ENCODE results near the gene ABI2.
"Not testable (repeated sequence)": the region's sequence is repeated elsewhere in the genome, so short reads cannot be mapped to it uniquely, and the experiment has no call there.

Gene ABI2

DNA sequence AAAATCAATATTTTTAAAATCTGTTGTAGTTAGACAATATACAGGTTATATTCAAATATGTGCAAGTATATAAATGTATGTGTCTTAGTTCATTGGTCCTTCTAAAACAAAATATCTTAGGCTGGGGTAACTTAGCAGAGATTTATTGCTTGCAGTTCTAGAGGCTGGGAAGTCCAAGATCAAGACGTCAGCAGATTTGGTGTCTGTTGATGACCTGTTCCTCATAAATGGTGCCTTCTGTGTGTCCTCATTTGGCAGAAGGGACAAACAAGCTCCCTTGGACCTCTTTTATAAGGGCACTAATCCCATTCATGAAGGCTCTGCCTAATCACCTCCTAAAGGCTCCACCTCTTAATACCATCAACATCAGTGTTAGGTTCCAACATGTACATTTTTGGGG, 31.3 kb downstream of the ABI2 start:
- DNase-seq: no peak

- DNase-seq: peak in 2 of 3 experiments; percentile 34 to 75
These were observed 32.7 kb downstream of the ABI2 start for GRCh38 chr2:203360833-203361430.

- no peak for DNase-seq
These were observed 33.3 kb downstream of the ABI2 start for GRCh38 chr2:203361495-203361894.

DNA sequence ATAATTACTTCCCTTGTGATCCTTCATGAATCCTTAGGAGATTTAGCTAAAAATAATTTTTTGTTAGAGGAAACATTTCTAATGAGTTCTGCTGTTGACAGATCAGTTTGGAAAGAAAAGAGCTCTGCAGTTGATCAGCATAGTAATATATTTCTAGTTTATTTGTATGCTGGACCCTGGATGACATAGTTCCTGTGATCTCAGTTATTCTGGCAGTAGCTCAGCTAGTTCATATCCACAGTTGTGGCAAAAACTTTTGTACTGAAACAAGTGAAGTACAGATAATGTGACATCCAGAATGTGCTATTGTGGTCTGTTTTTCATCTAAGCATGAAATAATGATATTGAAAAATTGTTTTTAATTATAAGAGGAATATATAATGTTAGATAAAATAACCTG, 33.7 kb downstream of the ABI2 start:
- no peak for DNase-seq

DNA sequence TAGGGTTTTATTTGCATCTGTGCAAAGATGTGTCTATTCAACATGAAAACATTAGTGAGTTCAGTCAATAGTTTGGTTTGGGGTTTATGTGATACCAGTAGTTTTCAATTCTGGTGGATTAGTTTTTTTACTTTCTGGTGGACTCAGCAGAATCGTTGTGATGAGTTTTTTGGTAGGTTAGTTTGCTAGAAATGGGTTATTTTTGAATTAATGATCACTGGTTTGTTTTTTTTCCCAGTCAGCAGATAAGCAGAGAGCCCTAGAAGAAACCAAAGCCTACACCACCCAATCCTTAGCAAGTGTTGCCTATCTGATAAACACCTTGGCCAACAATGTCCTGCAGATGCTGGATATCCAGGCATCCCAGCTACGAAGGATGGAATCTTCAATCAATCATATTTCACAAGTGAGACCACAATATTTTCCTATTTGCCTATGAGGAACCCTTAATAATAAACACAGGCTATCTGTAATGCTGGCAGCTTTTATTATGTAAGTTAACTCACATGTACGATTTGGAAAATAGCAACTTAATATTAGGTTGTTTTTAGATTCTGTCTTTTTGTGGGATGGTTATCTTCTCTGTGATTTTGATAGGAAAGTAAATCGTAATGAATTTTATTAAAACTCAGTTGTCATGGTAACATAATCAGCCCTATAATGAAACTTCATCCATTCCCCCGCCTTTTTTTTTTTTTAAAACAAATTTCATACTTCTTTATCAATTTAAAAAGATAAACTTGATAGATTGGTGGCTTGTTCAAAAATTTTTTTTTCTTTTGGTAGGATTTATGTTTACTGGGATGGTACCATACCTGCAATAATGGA, 38.7 kb downstream of the ABI2 start:
- DNase-seq: no peak

GRCh38 chr2:203372706-203373105, 44.5 kb downstream of the ABI2 start:
- not testable (repeated sequence) for DNase-seq

DNA sequence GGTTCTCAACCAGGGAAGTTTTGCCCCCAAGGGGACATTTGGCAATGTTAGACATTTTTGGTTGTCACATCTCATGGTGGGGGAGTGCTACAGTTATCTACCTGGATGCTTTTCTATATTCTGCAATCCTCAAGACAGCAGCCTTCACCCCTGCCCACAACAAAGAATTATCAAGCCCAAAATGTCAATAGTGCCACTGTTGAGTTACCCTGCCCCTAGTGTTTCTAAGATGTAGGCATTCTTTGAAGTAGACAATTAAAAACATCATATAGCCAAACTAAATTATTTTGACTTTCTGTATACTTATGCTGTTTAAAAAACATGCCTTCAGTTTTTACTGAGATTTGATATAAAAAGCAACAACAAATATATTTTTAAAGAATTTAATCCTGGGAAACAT, 48.0 kb downstream of the ABI2 start:
- no peak for DNase-seq

DNA sequence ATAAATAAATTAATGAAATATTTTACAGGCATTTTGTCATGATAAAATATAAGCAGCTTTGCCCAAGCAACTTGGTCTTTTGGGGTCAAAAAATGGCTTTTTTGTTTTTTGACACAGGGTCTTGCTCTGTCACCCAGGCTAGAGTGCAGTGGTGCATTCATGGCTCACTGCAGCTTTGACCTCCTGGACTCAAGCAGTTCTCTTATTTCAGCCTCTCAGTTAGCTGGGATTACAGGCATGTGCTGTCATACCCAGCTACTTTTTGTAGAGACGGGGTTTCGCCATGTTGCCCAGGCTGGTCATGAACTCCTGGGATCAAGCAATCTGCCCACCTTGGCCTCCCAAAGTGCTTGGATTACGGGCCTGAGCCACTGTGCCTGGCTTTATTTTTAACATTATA, 51.0 kb downstream of the ABI2 start:
- DNase-seq: no peak

DNA sequence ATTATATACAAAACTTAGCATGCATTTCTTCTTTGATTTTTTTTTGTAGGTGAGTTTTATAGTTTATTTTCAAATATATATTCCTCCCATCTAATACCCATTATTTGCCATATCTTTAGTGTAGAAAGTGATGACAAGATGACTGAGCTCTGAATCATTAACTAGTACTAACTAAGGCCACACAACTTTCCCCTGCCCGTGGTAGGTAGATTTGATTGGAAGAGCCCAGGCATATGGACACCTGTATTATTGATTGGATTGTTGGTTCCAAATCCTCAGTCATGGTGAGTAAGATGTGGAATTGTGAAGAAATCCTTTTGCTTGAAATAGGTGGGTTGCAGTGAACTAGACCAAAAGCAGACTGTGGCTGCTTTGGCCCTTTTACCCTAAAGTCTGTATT, 54.8 kb downstream of the ABI2 start:
- no peak for DNase-seq

GRCh38 chr2:203388153-203388552, 60.0 kb downstream of the ABI2 start:
- not testable (repeated sequence) for DNase-seq

DNA sequence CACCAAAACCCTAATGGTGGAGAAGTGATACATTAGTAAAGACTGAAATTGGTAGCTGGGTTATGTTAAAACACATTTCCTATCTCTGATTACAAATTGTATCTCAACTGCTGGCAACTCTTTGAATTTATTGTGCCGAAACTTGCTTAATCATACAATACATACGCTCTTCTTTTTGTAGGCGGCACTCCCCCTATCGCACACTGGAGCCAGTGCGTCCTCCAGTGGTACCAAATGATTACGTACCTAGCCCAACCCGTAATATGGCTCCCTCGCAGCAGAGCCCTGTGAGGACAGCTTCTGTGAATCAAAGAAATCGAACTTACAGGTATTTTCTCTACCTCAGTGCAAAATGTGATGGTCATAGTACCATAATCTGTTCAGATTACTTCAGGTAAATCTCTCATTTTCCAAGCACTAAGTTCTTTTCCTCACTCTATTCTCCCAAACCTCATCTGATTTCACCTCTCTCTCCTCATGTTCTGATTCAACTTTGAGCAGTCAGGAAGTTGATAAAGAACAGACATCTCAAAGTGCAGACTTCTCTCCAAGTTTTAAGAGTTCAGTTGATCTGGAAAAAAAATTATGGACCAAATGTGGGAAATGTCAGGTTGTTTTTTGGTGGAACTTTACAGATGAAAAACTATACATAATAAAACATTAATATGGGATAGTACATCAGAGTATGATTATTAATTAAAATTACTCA, 66.5 kb downstream of the ABI2 start:
- DNase-seq: peak in 1 of 3 experiments; percentile 4

DNA sequence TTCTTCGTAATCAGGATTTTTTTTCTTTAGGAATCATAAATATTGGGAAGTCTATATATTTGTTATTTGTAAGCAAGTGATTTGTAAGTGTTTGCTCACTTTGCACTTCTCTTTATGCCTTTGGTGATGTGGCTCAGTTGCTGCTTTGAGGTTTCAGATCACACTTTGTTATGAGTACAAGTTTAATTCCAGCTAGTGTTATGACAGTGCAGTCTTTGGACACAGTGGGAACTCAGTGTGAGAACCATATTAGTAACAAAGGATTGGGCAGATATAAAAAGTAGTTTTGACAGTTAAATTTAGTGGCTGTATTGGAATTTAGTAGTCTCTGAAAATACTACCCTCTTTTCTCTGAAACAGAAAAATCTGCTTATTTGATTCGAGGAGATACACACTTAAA, 67.7 kb downstream of the ABI2 start:
- no peak for DNase-seq

DNA sequence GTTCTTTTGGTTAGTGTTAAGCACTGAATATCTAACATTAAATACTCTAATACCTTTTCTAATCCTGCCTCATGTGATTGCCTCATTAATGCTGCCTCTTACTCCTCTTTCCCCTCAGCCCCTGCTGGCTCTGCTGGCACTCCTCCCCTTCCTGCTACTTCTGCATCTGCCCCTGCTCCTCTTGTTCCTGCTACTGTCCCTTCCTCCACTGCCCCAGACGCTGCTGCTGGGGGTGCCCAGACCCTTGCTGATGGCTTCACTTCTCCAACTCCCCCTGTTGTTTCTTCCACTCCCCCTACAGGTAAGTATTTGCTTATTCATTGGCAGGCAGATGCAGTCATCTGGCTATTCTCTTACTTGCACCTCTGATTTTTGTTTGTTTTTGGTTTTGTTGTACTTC, 68.5 kb downstream of the ABI2 start:
- DNase-seq: no peak

- DNase-seq: no peak
These were observed 70.8 kb downstream of the ABI2 start for GRCh38 chr2:203399031-203399430.

GRCh38 chr2:203400805-203401585, 72.8 kb downstream of the ABI2 start:
- DNase-seq: no peak

DNA sequence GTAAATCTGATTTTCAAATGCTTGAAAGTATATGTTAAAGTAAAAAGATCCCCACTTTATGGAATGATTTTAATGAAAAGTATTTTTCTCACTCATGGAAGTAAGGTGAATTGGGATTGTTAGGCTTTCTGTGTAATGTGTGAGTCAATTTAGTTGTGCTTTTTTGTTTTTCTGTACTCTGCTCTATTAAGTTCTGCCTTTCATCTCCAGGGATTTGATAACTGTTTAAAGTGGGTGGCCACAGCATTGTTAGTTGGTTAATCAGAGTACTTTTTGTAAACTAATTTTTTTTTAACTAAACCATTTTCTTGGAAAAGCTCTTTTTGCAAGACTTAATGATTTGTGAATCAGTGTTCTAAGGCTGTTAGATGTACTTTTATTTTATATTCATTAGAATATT, 76.8 kb downstream of the ABI2 start:
- no peak for DNase-seq

DNA sequence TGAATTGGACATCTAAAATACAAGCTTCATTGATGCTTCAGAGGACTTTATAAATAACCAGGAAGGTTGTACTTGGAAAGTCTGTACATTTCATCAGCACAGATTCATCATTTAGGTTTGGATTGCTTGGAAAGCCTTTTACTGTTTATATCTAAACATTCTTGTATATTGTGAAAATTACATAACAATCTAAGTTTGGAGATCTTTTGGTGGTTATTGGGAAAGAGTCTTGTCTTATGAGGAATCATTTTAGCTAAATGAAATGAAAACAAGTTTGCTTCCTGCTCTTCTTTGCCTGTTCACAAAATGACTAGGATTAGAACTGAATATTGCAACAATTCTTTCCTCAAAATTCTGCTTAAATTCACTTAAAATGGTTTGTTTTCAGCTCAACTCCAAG, 79.3 kb downstream of the ABI2 start:
- DNase-seq: no peak

DNA sequence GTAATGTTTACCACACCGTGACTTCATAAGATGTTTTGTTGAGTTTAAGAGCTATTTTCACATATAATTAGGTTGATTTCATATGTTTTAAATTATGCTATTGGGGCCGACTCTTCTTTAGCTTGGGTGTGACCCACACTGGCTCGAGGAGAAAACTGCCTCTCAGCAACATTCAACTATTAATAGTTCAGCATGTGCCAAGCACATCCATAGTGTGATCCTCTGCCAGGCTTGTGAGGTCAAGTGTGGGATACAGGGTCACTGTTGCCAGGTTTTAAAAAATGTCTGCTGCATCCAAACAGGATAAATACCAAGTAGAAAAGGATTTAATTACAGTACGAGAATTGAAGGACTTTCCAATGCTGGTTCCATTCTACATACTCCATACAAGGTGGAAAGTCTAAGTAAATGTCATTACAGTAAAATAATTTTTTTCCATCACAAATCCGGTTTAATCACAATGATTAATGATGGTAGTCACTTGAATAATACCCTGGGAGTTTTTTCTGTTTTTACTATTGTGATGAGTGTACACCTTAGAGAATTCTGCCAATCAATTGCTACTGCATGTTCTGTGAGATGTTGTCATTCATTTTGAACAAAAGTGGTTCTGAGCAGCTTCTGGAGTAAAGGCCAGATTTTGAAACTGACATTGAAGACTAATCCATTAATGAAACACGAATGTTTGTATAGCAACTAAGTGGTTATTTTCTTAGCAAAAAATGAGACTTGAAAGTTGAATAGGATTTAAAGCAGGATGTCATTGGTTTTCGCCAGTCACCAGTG, 84.5 kb downstream of the ABI2 start:
- no peak for DNase-seq

- DNase-seq: no peak
These were observed 85.6 kb downstream of the ABI2 start for GRCh38 chr2:203413796-203414195.

DNA sequence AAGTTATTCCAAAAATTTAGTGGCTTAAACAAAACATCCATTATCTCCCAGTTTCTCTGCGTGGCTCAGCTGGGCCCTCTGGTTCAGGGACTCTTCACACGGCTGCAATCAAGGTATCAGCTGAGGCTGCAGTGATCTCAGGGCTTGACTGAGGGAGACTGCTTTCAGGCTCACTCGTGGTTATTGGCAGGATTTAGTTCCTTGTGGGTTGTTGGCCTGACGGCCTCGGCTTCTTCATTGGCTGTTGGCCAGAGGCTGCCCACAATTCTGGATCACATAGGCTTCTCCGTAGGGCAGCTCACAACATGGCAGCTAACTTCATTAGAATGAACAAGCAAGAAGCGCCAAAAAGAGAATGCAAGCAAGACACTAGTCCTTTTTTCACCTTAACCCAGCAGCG, 90.1 kb downstream of the ABI2 start:
- no peak for DNase-seq

DNA sequence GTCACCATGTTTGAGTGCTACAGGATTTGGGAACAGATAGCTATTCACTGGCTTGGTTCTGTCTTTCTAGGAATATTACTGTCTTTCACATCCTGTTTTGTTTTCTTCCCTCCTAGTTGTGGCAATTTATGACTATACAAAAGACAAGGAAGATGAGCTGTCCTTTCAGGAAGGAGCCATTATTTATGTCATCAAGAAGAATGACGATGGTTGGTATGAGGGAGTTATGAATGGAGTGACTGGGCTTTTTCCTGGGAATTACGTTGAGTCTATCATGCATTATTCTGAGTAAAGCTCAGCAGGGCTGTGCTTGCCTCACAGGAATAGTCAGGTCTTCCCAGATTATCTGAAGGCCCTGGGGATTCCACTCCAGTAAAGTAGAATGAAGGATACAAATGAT, 98.9 kb downstream of the ABI2 start:
- no peak for DNase-seq

GRCh38 chr2:203429643-203430042, 101.4 kb downstream of the ABI2 start:
- DNase-seq: not testable (repeated sequence)

Data from NCI-H1417 (cell line).